Coronary artery (tissue), 2 donors: ENCODE data around the gene TLE5.
"Not testable (repeated sequence)": the region's sequence is repeated elsewhere in the genome, so short reads cannot be mapped to it uniquely, and the experiment has no call there.

ENCODE experiments used
- DNase-seq: peaks from one replicate; pipeline ENCODE4 v3.0.0-alpha.2; 2017; ENCODE audit warnings: low spot score
- H3K27ac ChIP-seq, 2 donors: fragments of 200-600 bp; sonication (generic); one replicate each; pipeline ENCODE4 v1.5.1; 2016 to 2019
- H3K4me3 ChIP-seq: fragments of 200-600 bp; sonication (generic); 2 replicates; pipeline ENCODE4 v1.5.1; 2016; ENCODE audit warnings: mild to moderate bottlenecking, moderate library complexity
- TF ChIP-seq, protein P1 (sequence below): fragments of 200-600 bp; sonication (generic); IDR thresholded peaks from one replicate; pipeline ENCODE4 v1.5.1; 2019; ENCODE audit warnings: antibody characterized with exemption

Gene TLE5

DNA sequence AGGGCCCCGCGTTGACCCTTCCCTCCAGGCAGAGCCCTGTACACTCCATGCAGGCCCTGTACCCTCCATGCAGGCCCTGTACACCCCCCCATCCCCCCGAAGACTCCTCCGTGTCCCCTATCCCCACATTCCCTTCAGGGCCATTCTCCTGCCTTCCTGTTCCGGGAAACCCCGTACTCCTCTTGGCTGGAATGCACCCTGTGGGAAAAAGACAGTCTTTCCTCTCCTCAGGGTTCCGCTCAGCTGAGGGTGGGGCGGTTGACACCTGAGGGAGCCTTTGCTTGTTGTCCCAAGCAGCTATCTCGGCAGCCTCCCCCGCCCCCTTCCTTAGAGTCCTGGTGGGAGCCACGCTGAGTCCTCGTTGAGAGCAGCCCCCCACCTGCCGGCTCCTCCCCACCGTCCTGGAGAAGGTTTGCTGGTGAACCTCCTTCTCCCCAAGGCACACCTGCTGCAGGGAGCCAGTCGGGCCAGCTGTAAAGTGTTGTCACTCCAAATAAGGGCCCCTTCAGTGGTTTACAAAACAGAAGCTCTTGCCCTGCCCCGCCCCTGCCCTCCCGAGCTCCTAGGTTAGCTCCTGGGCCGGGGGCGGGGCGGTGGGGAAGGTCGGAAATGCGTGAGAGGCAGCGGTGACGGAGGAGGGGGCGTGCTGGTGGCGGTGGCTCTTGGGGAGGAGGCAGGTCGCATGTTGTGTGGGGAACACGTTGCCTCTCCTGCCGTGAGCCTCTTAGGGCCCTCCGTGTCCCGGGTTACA lies 33.3 kb upstream of the TLE5 start:
- Histone ChIP-seq H3K27ac (peak overlapping the region; percentile 29 to 83), H3K4me3 (peak overlapping the region; percentile 99)
- DNase-seq, result no peak
- TF ChIP-seq, protein P1, sequence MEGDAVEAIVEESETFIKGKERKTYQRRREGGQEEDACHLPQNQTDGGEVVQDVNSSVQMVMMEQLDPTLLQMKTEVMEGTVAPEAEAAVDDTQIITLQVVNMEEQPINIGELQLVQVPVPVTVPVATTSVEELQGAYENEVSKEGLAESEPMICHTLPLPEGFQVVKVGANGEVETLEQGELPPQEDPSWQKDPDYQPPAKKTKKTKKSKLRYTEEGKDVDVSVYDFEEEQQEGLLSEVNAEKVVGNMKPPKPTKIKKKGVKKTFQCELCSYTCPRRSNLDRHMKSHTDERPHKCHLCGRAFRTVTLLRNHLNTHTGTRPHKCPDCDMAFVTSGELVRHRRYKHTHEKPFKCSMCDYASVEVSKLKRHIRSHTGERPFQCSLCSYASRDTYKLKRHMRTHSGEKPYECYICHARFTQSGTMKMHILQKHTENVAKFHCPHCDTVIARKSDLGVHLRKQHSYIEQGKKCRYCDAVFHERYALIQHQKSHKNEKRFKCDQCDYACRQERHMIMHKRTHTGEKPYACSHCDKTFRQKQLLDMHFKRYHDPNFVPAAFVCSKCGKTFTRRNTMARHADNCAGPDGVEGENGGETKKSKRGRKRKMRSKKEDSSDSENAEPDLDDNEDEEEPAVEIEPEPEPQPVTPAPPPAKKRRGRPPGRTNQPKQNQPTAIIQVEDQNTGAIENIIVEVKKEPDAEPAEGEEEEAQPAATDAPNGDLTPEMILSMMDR, result no peak

DNA sequence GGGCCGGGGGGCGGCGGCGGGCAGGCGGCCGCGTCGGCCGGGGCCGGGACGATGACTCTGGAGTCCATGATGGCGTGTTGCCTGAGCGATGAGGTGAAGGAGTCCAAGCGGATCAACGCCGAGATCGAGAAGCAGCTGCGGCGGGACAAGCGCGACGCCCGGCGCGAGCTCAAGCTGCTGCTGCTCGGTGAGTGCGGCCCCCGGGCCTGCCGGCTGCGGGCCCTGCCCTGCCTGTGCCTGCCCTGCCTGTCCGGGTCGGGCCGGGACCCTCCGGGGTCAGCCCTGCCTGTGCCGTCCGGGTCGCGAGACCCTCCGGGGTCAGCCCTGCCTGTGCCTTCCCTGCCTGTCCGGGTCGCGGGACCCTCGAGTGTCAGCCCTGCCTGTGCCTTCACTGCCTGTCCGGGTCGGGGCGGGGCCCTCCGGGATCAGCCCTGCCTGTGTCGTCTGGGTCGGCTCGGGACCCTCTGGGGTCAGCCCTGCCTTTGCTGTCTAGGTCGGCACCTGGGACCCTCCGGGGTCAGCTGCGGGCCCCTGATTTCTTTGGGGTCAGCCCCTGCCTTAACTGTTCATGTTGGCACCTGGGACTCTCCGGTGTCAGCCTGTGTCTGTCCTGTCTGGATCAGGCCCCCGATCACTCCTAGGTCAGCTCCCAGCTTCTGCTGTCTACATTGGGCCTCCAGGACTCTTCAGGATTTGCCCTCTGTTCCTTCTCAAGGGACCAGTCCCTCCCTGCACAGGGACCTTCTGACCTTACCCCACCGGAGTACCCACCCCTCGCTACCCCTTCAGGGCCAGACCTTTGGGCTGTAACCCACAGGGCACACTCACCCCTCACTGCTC lies 32.5 kb upstream of the TLE5 start:
- TF ChIP-seq, protein P1, result no peak
- peak overlapping the region; percentile 29 to 83 for H3K27ac ChIP-seq
- no peak for DNase-seq
- peak overlapping the region; percentile 99 for H3K4me3 ChIP-seq

DNA sequence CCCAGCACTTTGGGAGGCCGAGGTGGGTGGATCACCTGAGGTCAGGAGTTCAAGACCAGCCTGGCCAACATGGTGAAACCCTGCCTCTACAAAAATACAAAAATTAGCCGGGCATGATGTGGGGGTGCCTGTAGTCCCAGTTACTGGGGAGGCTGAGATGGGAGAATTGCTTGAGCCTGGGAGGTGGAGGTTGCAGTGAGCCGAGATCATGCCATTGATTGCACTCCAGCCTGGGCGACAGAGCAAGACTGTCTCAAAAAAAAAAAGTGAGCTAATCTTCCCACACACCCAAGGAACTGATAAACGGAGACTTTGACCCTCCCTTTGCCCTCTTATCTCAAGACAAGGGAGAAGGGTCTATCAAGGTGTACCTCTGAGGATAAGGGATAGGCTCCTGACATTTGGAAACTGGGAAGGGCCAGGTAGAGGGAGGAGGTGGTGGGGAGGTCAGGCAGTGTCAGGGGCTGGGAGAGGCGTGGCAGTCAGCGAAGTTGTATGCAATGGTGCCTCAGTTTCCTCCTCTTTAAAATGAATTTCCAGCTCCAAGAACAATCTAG lies 27.1 kb upstream of the TLE5 start:
- H3K4me3 ChIP-seq, DNase-seq, H3K27ac ChIP-seq: not testable (repeated sequence)

DNA sequence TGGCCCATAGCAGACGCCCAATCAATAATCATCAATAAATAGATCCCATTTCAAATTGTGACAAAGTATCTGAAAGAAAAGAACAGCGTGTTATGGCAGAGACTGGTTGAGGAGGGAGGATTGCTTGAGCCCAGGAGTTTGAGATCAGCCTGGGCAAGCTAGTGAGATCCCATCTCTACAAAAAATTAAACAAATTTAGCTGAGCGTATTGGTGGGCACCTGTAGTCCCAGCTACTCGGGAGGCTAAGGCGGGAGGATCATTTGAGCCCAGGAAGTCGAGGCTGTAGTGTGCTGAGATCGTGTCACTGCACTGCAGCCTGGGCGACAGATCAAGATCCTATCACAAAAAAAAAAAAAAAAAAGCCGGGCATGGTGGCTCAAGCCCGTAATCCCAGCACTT lies 25.5 kb upstream of the TLE5 start:
- no peak for DNase-seq
- Histone ChIP-seq H3K4me3 (no peak overlapping the region), H3K27ac (no peak overlapping the region)
- TF ChIP-seq, protein P1, result no peak

DNA sequence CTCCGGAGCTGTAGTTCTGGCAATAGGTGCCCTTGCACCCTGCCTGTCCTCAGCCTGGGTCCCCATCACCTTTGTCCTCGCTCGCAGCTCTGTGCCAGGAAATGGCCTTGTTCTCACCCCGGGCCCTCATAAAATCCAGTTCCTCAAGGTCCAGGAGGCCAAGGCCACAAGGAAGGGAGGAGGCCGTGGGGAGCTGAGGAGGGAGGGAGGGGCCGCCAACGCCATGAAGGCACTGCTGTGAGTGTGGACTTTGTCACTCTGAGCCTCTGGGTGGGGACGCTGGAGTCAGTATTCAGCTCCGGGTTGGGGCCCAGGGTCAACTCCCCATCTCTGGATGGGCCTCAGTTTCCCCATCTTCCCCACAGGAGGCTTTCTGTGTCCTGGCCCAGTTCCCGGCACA lies 22.6 kb upstream of the TLE5 start:
- no peak overlapping the region for H3K27ac ChIP-seq
- no peak for DNase-seq

DNA sequence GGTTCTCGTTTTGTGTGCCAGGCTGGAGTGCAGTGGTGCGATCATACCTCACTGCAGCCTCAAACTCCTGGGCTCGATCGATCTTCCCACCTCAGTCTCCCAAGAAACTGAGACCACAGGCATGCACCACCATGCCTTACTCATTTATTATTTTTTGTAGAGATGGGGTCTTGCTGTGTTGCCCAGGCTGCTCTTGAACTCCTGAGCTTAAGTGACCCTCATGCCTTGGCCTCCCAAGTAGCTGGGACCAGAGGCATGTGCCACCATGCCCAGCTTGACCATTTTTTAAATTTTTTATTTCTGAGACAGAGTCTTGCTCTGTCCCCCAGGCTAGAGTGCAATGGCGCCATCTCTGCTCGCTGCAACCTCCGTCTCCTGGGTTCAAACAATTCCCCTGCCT lies 21.7 kb upstream of the TLE5 start:
- TF ChIP-seq, protein P1, result no peak
- Histone ChIP-seq H3K27ac (no peak overlapping the region), H3K4me3 (no peak overlapping the region)
- DNase-seq, result no peak

More for the DNA sequence above, 22.6 kb upstream of the TLE5 start:
- TF ChIP-seq, protein P1, result no peak
- H3K4me3 ChIP-seq, result no peak overlapping the region

DNA sequence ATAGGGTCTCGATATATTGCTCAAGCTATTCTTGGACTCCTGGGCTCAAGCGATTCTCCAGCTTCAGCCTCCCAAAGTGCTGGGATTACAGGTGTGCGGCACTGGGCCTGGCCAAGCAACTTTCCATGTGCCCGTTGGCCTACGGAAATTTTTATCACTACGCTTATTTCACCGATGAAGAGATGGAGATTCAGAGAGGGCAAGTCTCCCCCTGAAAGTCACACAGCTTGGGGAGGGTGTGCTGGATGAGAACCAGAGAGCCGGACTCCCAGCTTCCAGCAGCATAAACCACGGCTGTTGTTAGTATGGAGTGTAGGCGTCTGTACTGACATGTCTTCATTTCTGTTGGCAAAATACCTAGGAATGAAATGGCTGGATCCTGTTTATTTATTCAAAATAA lies 20.0 kb upstream of the TLE5 start:
- Histone ChIP-seq H3K27ac (no peak overlapping the region), H3K4me3 (no peak overlapping the region)
- TF ChIP-seq, protein P1, result no peak
- no peak for DNase-seq
